Tracheal epithelial cell (primary cell): ENCODE measurements around the gene NKIRAS1. TPM values are rescaled to one million over a fixed set of nuclear protein-coding genes. Genes with fewer than 3 reads are reported as not detected.

Experiments
- total RNA-seq: library from RNA; depleted of rRNA; stranded (reverse); fragments of >200 nt; gene quantifications from 2 replicates; pipeline ENCODE4 v1.2.1, GENCODE V29; 2014

Gene NKIRAS1
- total RNA-seq, result 8.7 and 9.9 TPM in 2 replicates

GRCh38 chr3:23916886-23917678 is at the start of gene NKIRAS1, which contains the start of gene RPL15:
TSS of gene NKIRAS1 (minus strand) at chr3:23916990. CDS start at chr3:23910904, 6,086 bp downstream.
TSS of gene RPL15 (plus strand) at chr3:23917132. CDS start at chr3:23917860, 728 bp downstream.

GRCh38 chr3:23944861-23945662 is 28.3 kb upstream of the NKIRAS1 start, which contains the start of gene NR1D2:
TSS of gene NR1D2 (plus strand) at chr3:23945286. CDS start at chr3:23945579, 293 bp downstream.

Other genes with a start within 250 kb of the NKIRAS1 start
- 124 and 148 TPM in 2 replicates for gene UBE2E1, start 111.0 kb downstream of the NKIRAS1 start, total RNA-seq
- 3,297 and 4,492 TPM in 2 replicates for gene RPL15, start 142 bp upstream of the NKIRAS1 start, total RNA-seq
- 12.3 and 39.0 TPM in 2 replicates for gene NR1D2, start 28.3 kb upstream of the NKIRAS1 start, total RNA-seq